RPMI8226 (cell line): ENCODE data around the gene PLIN4.
"Not testable (repeated sequence)": the region's sequence is repeated elsewhere in the genome, so short reads cannot be mapped to it uniquely, and the experiment has no call there.

ENCODE experiments used
- DNase-seq: peaks from one replicate; pipeline ENCODE4 v3.0.0-alpha.2; 2015

The PLIN4 gene

DNA sequence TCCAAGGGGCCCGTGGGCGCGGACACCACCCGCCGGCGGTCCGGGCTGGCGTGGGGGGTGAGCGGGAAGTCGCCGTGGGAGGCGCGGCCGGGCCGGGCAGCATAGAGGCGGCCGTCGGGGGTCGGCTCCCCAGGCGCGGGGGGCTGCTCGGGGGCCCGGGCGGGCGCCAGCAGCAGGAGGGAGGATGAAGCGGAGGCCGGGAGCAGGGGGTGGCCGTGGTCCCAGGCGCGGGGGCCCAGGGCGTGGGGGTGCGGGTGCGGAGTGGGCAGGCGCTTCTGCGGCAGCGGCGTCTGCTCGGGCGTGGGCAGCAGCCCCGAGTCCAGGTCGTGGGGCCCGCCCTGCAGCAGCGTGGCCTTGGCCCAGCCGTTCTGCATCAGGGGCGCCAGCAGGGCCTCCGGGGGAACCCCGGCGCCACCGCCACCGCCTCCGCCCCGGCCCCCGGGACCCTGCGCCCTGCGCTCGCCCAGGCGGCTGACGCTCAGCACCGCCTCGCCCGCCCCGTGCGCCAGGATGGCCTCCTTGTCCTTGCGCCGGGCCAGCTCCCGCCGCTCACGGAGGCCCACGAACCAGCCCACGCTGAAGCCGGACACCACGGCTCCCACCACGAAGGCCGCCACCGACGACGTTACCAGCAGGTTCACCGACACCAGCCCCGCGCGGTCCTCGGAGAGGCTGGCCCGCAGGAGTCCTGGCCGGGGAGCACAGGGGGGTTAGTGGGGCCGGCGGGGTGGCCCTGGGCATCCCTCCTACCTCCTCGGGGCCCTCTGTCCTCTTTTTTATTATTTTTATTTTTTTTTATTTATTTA lies 25.8 kb upstream of the PLIN4 start:
- DNase-seq, result no peak

DNA sequence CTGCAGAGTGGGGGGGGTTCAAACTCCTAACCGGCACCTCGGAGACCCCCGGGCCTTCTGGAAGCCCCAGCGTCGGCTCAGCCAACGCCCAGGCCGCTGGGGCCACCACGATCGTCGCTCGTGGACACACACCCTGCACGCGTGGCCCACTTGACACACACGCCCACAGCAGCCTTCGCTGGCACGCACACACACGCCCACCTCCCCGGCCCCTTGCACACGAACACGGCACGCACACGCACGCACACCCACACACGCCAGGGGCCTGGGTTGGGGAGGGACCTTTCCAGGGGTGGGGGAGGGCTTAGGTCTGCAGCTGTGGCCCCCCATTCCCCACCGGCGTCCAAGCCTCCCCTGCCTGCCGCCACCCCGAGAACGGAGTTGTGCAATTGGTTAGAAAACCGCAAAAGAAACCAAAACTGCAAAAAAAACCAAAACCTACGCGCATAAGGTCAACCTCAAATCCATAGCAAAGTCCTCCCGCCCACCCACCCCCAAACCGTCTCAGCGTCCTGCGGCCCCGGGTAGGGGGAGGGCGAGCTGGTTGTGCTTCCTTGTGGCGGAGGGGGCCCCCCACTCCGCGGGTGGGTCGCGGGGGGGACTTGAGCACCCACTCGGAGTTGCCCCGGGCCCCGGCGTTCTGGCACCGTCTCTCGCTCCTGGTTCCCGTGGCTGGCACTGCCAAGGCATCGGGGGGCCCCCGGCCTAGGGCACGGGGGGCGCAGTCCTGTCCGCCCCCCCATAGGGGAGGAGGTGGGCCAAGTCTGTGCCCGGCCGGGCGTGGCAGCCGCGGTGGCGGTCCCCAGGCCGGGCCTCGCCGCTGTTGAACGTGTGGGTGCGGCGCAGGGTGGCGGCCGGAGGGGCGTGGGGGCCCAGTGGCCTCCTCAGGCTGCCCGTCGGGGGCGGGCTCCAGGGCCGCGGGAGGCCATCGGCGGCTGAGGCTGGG lies 24.9 kb upstream of the PLIN4 start:
- no peak for DNase-seq

DNA sequence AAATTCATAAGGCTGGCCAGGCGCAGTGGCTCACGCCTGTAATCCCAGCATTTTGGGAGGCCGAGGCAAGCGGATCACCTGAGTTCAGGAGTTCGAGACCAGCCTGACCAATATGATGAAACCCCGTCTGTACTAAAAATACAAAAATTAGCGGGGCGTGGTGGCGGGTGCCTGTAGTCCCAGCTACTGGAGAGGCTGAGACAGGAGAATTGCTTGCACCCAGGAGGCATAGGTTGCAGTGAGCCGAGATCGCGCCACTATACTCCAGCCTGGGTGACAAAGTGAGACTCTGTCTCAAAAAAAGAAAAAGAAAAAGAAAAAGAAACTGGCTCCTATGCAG lies 23.5 kb upstream of the PLIN4 start:
- DNase-seq, result not testable (repeated sequence)

DNA sequence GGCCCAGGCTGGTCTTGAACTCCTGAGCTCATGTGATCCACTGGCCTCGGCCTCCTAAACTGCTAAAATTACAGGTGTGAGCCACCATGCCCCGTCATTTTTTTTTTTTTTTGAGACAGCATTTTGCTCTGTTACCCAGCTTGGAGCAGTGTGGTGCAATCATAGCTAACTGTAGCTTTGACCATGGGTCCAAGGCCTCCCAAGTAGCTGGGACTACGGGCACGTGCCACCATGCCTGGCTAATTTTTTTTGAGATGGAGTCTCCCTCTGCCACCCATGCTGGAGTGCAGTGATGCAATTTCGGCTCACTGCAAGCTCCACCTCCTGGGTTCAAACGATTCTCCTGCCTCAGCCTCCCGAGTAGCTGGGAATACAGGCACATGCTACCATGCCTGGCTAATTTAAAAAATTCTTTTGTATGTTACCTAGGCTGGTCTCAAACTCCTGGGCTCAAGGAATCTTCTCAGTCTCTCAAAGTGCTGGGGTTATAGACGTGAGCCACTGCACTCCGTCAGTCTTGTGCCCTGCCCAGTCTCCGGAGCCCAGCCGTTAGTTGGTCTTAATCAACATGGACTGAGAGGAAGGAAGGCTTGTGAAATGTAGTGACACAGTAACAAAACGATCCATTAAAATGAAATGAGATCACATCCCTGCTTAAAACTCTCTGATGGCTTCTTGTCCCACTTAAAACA lies 23.0 kb upstream of the PLIN4 start:
- DNase-seq, result no peak

DNA sequence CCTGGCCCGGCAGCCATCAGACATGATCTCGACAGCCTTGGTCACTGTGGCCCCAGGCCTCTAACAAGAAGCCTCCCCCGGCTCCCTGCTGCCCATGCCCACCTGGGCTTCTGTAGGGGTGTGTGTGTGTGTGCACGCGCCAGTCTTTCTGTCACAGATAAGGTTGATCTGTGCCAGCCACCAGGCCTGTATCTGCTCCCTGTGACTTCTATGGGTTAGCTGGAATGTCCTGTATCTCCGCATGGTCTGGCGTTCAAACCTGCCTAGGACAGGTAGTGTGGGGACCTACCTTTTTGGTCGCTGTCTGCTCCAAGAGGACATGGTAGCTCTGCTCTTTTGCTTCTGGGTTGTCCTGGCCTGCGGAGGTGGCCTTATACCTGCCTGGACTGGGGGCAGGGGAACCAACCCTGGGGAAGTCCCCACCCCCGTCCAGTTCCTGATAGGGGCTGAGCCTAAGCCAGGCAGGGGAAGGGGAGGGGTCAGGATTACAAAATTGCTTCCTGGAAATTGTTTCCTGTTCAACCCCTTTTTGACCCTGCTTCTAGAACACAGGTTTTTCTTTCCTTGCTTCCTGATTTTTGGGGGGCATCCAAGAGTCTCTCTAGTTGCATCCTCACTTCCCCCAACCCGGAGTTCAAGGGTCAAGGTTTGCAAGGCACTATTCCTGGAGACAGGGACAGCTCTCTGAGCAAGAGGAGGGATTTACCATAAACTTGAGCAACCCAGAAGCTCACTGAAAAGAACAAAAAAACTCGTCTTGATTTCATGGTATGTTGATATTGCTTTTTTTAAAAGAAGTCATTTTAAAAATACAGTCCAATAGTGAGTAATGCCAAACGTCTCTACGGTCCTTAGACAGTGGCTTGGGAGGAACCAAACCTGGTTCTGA lies 21.7 kb upstream of the PLIN4 start, which contains the start of gene LRG1:
TSS of gene LRG1 (minus strand) at position 344 of the 889 bp plus-strand sequence. CDS start at position 321, 23 bp downstream.
- DNase-seq, result peak; percentile 56

DNA sequence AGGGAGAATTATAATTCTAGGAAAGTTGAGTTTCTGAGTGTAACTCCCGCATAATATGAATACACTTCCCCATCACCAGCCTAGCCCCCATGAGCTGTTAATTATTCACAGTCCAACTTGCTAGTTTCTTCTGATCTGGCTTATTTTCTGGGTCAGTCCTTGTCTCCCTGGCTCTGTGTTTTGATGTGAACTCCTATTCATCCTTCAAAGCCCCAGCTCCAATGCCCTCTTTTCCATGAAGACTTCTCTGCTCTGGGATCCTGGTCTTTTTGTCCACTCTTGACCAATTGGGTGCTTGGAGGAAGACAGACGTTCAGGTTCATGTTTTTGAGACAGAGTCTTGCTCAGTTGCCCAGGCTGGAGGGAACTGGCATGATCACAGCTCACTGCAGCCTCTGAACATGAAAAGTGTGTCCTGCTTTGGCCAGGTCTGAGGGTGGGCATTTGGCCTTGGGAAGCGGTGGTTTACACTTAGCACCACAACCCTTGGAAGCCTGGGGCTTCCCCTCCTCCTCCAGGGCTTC lies 20.9 kb upstream of the PLIN4 start:
- no peak for DNase-seq

DNA sequence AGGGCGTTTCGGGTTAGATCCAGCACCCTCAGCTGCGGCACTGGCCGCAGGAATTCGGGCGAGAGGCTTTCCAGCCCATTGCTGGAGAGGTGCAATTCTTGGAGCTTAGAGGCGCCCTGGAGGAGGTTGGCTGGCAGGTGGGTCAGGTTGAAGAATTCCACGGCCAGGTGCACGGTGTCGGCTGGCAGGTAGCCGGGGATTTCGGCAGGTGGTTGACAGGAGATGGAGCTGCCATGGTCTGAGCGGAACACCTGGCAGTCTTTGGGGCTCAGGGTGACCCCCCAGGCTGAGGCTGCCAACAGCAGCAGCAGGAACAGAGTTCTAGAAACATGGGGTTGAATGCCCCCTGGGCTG lies 20.3 kb upstream of the PLIN4 start:
- DNase-seq, result peak; percentile 50

DNA sequence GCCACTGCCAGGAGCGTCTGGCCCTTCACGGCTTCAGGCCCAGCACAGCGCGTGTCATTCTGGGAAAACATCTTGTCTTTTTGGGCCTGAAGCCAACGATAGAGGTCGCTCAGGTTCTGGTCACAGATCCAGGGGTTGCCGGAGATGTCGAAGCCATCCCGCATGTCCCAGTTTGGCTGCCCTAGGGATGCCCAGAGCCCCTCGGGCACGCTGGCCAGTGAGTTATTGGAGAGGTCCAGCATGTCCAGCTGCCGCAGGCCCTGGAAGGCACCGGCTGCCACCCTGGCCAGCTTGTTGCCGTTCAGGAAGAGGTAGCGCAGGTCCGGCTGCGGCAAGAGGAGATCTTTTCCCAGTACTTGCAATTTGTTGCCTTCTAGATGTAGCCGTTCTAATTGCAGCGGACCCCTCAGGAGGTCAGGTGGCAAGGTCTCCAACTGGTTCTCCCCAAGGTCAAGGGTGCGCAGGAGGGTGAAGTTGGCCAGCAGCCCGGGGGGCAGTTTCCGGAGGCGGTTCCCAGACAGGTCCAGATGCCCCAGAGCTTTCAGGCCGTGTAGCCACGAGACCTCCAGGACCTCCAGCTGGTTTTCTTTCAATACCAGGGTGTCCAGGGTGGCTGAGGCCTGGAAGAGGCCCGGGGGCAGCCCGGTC lies 19.8 kb upstream of the PLIN4 start:
- peak; percentile 48 for DNase-seq

DNA sequence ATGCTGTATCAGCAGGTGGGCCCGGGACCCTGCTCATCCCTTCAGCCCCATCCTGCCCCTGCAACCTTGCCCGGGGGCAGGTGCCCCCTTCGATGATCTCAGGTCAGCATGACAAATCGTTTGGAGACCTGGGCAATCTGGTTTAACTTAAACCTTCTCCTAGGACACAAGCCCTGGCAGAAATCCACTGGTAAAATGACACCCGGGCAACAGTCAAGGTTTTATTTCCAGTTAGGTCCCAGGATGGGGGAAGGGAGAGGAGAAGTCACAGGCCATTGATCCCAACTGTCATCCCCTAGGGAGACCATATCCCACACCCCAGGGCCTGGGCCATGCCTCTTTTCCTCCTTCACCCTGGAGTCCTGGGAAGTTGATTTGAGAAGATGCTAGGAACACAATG lies 18.5 kb upstream of the PLIN4 start:
- DNase-seq, result no peak

DNA sequence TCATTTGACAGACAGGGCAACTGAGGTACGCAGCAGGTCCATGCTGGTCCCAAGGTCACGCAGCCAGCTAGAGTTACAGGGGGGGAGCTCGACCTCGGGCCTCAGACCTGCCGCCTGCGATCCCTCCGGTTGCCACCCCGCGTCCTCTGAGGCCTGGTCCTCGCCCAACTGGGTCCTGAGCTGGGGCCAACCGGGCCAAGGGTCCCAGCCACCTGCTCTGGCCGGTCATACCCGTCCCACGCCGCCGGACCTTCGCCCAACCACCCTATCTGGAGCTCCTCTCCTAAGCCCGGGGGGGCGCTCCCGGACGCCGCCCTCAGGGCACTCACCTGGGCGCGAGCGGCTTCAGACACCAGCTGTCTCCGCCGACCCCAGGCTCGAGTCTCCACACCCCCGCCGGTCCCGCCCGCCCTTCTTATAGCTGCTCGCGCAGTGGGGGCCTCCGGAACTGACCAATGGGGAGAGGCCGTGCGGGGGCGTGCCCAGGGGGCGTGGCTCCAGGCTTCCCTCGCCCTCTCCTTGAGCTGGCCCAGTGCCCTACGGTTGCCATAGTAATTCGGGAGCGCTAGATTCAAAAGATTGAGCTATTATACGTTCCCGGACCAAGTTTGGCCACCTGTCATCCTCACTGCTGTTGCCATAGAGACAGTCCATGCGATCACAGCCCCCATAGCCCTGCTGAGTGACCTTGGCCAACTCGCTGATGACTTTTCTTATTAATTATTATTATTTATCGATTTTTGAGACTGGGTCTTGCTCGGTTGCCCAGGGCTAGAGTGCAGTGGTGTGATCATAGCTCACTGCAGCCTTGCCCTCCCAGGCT lies 16.8 kb upstream of the PLIN4 start, which contains the start of gene PLIN5:
TSS of gene PLIN5 (minus strand) at position 389 of the 823 bp plus-strand sequence. CDS start 1,150 bp downstream, outside the sequence.
- peak; percentile 94 for DNase-seq

DNA sequence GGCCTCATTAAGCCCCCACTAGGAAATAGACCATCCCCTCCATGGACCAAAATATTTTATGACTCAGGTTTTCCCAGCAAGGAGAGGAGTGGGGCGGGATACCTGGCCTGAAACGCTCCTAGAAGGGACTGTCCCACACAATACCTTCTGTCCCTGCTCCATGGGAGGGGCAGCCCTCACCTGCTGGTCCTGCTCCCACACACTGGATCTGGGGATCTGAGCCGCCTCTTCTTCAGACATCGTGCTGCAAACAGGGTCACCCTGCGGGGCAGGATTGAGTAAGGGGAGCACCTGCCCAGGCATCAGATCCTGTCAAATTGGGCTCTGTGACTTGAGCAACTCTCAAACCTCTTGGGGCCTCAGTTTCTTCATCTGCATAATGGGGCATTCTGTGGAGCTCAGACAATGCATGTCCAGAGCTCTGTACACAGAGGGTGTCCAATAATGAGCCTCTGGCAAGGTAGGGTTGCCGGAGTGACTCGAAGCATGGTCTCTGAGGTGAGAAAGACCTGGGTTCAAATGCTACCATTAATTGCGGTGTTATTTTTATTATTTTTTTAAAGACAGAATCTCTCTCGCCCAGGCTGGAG lies 15.6 kb upstream of the PLIN4 start:
- DNase-seq, result no peak

DNA sequence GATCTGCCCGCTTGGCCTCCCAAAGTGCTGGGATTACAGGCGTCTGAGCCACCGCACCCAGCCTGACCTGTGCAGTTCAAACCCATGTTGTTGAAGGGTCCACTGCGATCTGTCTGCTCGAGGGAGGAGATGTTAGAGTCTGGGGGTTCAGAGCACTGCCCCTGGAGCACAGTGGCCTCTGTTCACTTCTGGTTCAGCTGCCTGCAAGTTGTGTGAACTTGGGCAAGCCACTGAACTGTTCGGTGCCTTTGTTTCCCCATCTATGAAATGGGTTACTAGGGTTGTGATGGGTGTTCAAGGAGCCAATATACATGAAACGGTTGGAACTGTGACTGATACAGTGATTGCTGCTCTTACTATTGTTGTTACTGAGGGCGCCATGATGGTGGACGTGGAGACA lies 15.0 kb upstream of the PLIN4 start:
- no peak for DNase-seq

DNA sequence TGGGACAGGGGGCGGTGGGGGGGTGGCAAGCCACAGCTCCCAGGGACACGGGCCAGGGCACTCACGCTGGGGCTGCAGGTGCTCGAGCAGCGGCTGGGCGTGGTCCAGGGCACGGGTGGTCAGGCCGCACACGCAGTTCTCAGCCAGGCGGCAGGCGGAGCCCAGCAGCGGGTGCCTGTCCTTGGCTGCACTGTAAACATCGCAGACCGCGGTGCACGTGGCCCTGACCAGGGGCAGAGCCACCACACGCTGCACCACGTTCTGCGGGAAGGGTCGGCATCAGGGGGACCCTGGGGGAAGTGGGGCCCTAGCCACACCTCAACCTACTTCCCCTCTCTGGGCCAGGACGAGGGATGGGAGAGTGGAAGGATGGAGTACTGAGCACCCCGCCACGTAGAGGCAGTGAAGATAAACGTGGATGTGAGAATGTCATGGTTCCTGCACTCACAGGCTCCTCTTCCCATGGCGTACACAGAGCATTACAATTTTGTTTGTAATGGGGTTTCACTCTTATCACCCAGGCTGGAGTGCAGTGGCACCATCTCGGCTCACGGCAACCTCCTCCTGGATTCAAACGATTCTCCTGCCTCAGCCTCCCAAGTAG lies 13.4 kb upstream of the PLIN4 start:
- peak; percentile 70 for DNase-seq

DNA sequence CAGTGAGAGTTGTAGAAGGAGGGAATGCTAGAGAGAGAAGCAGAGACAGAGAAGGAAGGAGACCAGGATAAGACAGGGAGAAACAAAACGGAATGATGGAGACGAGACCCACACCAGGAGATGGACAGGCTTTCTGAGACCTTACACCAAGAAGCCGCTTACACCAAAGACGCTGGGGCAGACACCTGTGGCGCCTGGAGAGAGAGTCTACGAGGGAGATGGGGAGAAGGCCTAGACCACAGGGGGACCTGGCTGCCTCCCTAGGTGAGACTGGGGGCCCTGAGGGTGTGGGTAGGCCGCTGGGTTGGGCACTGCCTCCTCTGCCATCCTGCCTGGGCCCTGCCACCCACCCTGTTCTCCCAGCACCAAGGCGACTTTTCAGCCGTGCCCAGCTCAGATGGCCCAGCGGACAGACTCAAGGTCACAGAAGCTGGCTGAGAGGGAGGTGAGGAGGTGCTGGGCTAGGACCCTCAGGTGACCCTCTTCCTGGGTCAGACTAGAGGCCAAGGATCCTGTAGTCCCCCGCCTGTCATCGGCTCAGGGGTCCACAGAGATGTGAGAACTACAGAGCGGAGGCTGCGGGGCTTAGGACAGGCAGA lies 11.7 kb upstream of the PLIN4 start:
- DNase-seq, result no peak

DNA sequence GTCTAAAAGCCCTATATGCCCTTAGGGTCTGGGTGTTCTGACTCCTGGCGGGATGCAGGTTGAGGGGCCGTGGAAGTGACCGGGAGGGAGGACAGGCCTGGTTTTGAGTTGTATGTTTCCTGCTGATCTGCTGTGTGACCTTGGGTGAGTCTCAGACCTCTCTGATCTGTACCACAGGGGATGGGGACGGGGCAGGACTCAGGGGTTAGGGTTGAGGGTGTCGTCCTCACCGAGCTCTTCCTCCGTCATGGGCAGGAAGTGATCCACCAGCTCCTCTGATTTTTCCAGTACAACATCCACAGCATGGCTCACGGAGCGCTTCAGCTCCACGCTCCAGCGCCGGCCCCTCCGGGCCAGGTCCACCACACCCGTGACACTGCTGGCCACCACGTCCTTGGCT lies 10.6 kb upstream of the PLIN4 start:
- DNase-seq, result no peak

DNA sequence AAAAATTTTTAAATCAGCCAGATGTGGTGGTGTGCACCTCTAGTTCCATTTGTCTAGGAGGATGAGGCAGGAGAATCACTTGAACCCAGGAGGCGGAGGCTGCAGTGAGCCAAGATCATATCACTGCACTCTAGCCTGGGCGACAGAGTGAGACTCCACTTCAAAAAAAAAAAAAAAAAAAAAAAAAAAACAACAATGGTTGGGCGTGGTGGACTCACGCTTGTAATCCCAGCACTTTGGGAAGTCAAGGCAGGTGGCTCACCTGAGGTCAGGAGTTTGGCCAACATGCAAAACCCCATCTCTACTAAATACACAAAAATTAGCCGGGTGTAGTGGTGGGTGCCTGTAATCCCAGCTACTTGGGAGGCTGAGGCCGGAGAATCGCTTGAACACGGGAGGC lies 9.1 kb upstream of the PLIN4 start:
- DNase-seq, result not testable (repeated sequence)

DNA sequence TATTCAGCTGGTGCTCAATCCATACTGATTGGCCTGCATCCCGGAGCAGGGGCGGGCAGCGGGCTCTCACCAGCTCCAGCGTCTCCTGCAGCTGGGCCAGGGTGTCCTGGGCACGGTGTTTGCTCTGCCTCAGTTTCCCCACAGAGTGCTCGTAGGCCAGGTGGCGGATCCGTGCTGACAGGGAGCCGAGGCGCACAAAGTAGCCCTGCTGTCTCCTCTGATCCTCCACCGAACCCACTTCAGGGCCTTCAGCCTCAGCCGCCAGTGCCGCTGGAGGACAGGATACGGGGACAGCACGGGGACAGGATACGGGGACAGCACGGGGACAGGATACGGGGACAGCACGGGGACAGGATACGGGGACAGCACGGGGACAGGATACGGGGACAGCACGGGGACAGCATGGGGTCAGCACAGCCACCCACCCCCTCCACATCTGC lies 7.3 kb upstream of the PLIN4 start:
- no peak for DNase-seq

DNA sequence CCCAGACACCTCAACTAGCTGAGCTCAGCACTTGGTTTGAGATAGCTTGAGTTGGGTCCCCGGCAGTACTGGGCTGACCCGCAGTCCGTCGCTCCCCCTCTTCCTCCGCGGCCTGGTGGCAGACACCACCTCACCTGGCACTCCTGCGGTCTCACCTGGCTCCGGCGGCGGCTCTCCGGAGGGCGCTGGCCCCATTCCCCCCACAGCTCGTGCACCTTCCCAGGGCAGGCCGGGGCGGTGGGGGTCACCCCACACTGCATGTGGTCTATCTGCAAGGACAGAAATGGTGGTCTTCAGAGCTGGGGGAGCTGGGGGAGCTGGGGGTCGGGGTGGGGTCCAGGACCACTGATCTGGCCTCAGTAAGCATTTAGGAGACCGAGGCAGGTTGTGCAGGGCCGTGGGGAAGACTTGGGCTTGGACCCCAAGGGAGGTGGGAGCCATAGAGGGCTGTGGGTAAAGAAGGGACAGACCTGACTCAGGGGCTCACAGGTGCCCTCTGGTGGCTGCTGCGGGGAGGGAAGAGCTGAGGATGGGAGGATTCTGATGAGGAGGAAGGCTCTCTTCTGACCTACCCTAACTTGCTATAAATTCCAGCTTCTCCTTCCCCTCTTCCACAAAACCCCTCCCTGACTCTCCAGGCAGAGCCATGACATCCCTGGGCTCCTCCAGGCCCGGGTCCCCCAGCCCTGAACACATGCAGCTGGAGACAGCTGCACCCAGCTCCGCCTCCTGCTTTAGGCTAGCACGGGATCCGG lies 6.7 kb upstream of the PLIN4 start:
- DNase-seq, result peak; percentile 66
